GM18868 (cell line): ENCODE measurements around the gene DAZ2.
"Not testable (repeated sequence)": the region's sequence is repeated elsewhere in the genome, so short reads cannot be mapped to it uniquely, and the experiment has no call there.

Source experiments
- ATAC-seq: cut with Tn5 transposase; IDR thresholded peaks from one replicate; pipeline ENCODE4 v1.9.1; 2021; ENCODE audit warnings: mild to moderate bottlenecking, moderate library complexity; ENCODE audit not compliant: unreplicated experiment

The DAZ2 gene

GRCh38 chrY:23219233-23219632 lies at the start of gene DAZ2:
DAZ2 (plus strand) TSS chrY:23219533; CDS start chrY:23219741, 208 bp downstream.
- ATAC-seq = not testable (repeated sequence)

GRCh38 chrY:23198908-23199307 lies 20.4 kb upstream of the DAZ2 start, which contains the start of gene DAZ1:
DAZ1 (minus strand) TSS chrY:23199008; CDS start chrY:23198800, 208 bp downstream.
- not testable (repeated sequence) for ATAC-seq

- ATAC-seq = not testable (repeated sequence)
These were observed 11.9 kb upstream of the DAZ2 start for GRCh38 chrY:23207455-23207854.

- not testable (repeated sequence) for ATAC-seq
These were observed 9.4 kb upstream of the DAZ2 start for GRCh38 chrY:23209802-23210495.

GRCh38 chrY:23210681-23211080 lies 8.7 kb upstream of the DAZ2 start:
- not testable (repeated sequence) for ATAC-seq
